HepG2 (cell line): ENCODE data around the gene GMPPA. TPM values are rescaled to one million over a fixed set of nuclear protein-coding genes. Genes with fewer than 3 reads are reported as not detected.

Experiments used
- CBX2 ChIP-seq, 2 experiments: fragments of 200-600 bp in 1 of 2; sonication (generic); formaldehyde crosslinking in 1 of 2; IDR thresholded peaks; 2 replicates each; pipeline versions ENCODE4 v1.7.0 to v1.8.1; 2018 to 2022; ENCODE audit warnings: low read depth in 2 of 2, low read length in 1 of 2, mild to moderate bottlenecking in 1 of 2, missing genetic modification reagents in 1 of 2
- NAIF1 ChIP-seq: sonication (generic); formaldehyde crosslinking; IDR thresholded peaks from 2 replicates; pipeline ENCODE4 v1.5.0; 2020; ENCODE audit warnings: mild to moderate bottlenecking, missing genetic modification reagents, borderline replicate concordance
- SIN3B ChIP-seq: fragments of 150-350 bp; IDR thresholded peaks from 2 replicates; pipeline ENCODE4 v1.6.1; 2014; ENCODE audit warnings: low read length
- SNAPC4 ChIP-seq: sonication (generic); formaldehyde crosslinking; IDR thresholded peaks from 2 replicates; pipeline ENCODE4 v1.4.0; 2020; ENCODE audit warnings: mild to moderate bottlenecking, missing genetic modification reagents
- SP140L ChIP-seq: sonication (generic); formaldehyde crosslinking; IDR thresholded peaks from 2 replicates; pipeline ENCODE4 v1.4.0; 2020; ENCODE audit warnings: missing genetic modification reagents, borderline replicate concordance
- ZBTB7A ChIP-seq: sonication (generic); formaldehyde crosslinking; IDR thresholded peaks from 2 replicates; pipeline ENCODE4 v1.8.0; 2022; ENCODE audit warnings: mild to moderate bottlenecking, missing genetic modification reagents
- ZNF232 ChIP-seq: sonication (generic); formaldehyde crosslinking; IDR thresholded peaks from 2 replicates; pipeline ENCODE4 v1.4.0; 2020; ENCODE audit warnings: missing genetic modification reagents, borderline replicate concordance
- ZNF296 ChIP-seq: sonication (generic); formaldehyde crosslinking; conservative IDR thresholded peaks from 2 replicates; pipeline ENCODE4 v1.5.0; 2020; ENCODE audit warnings: mild to moderate bottlenecking, missing genetic modification reagents
- ZNF335 ChIP-seq: sonication (generic); formaldehyde crosslinking; IDR thresholded peaks from 2 replicates; pipeline ENCODE4 v1.4.0; 2020; ENCODE audit warnings: missing genetic modification reagents
- polyA plus RNA-seq, 8 experiments: library from polyadenylated mRNA; depleted of rRNA in 3 of 8; stranded (reverse) in 7 of 8; unstranded in 1 of 8; fragments of >200 nt; fragmentation: Illumina TruSeq in 4 of 8; extraction: Trizol in 4 of 8; gene quantifications; 2 replicates each; pipeline versions ENCODE4 v1.2.1 to v1.2.3, GENCODE V29; 2011 to 2016; ENCODE audit warnings: low read depth in 4 of 8, missing spikeins in 1 of 8, mixed read lengths in 1 of 8; ENCODE audit not compliant: insufficient read depth in 1 of 8
- total RNA-seq, 5 experiments: library from RNA; depleted of rRNA; stranded (reverse); fragments of >200 nt; fragmentation: Illumina TruSeq; extraction: Trizol; gene quantifications; 2 replicates each; pipeline ENCODE4 v1.2.3, GENCODE V29; 2016; ENCODE audit warnings: low read depth in 1 of 5
- TF ChIP-seq, protein P1 (sequence below): sonication (generic); formaldehyde crosslinking; IDR thresholded peaks from 2 replicates; pipeline ENCODE4; 2020; ENCODE audit warnings: missing genetic modification reagents, mild to moderate bottlenecking, borderline replicate concordance
- TF ChIP-seq, protein P2 (sequence below): sonication (generic); formaldehyde crosslinking; IDR thresholded peaks from 2 replicates; pipeline ENCODE4 v1.4.0; 2020; ENCODE audit warnings: missing genetic modification reagents
- TF ChIP-seq, protein P3 (sequence below): sonication (generic); formaldehyde crosslinking; IDR thresholded peaks from 2 replicates; pipeline ENCODE4 v1.4.0; 2020; ENCODE audit warnings: missing genetic modification reagents

GMPPA gene
- total and polyA plus RNA-seq, 2 of the 13 experiments (the other 11 are each of a cell fraction or from before 2014, with no cell fraction given) = 81.1 to 106 TPM

- no peak for TF ChIP-seq ZNF296 (CRISPR knock-in tag)
- TF ChIP-seq, protein P1, sequence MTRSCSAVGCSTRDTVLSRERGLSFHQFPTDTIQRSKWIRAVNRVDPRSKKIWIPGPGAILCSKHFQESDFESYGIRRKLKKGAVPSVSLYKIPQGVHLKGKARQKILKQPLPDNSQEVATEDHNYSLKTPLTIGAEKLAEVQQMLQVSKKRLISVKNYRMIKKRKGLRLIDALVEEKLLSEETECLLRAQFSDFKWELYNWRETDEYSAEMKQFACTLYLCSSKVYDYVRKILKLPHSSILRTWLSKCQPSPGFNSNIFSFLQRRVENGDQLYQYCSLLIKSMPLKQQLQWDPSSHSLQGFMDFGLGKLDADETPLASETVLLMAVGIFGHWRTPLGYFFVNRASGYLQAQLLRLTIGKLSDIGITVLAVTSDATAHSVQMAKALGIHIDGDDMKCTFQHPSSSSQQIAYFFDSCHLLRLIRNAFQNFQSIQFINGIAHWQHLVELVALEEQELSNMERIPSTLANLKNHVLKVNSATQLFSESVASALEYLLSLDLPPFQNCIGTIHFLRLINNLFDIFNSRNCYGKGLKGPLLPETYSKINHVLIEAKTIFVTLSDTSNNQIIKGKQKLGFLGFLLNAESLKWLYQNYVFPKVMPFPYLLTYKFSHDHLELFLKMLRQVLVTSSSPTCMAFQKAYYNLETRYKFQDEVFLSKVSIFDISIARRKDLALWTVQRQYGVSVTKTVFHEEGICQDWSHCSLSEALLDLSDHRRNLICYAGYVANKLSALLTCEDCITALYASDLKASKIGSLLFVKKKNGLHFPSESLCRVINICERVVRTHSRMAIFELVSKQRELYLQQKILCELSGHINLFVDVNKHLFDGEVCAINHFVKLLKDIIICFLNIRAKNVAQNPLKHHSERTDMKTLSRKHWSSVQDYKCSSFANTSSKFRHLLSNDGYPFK (CRISPR knock-in tag) = peak; percentile 88
- TF ChIP-seq, protein P2, sequence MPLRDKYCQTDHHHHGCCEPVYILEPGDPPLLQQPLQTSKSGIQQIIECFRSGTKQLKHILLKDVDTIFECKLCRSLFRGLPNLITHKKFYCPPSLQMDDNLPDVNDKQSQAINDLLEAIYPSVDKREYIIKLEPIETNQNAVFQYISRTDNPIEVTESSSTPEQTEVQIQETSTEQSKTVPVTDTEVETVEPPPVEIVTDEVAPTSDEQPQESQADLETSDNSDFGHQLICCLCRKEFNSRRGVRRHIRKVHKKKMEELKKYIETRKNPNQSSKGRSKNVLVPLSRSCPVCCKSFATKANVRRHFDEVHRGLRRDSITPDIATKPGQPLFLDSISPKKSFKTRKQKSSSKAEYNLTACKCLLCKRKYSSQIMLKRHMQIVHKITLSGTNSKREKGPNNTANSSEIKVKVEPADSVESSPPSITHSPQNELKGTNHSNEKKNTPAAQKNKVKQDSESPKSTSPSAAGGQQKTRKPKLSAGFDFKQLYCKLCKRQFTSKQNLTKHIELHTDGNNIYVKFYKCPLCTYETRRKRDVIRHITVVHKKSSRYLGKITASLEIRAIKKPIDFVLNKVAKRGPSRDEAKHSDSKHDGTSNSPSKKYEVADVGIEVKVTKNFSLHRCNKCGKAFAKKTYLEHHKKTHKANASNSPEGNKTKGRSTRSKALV (CRISPR knock-in tag) = peak; percentile 86; the same call in 1 of the 2 replicates
- no peak for TF ChIP-seq SNAPC4
- TF ChIP-seq, protein P3, sequence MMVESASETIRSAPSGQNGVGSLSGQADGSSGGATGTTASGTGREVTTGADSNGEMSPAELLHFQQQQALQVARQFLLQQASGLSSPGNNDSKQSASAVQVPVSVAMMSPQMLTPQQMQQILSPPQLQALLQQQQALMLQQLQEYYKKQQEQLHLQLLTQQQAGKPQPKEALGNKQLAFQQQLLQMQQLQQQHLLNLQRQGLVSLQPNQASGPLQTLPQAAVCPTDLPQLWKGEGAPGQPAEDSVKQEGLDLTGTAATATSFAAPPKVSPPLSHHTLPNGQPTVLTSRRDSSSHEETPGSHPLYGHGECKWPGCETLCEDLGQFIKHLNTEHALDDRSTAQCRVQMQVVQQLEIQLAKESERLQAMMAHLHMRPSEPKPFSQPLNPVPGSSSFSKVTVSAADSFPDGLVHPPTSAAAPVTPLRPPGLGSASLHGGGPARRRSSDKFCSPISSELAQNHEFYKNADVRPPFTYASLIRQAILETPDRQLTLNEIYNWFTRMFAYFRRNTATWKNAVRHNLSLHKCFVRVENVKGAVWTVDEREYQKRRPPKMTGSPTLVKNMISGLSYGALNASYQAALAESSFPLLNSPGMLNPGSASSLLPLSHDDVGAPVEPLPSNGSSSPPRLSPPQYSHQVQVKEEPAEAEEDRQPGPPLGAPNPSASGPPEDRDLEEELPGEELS (CRISPR knock-in tag) = peak; percentile 46; the same call in 1 of the 2 replicates
- TF ChIP-seq ZBTB7A (CRISPR knock-in tag) = 0 out of 2 replicates have a peak, but pooled peaks have one; percentile 64
- no peak; the same call in 1 of the 2 replicates for TF ChIP-seq ZNF335 (CRISPR knock-in tag)
- TF ChIP-seq SIN3B = no peak
- TF ChIP-seq NAIF1 = no peak
- TF ChIP-seq CBX2 (IDR thresholded peaks at IDR 0.05; ENCODE audit: low read depth, low read length) = no peak
- 0 out of 2 replicates have a peak, but pooled peaks have one; percentile 4 for TF ChIP-seq CBX2 (CRISPR knock-in tag; IDR thresholded peaks at IDR 0.05; ENCODE audit: low read depth)
- TF ChIP-seq SP140L (CRISPR knock-in tag) = no peak
- TF ChIP-seq ZNF232 (CRISPR knock-in tag) = peak; percentile 89; the same call in 1 of the 2 replicates
These were observed 43.0 kb downstream of the GMPPA start (continued) for GRCh38 chr2:219541611-219542180.
